Fibroblast of skin of scalp (primary cell): ENCODE measurements around the gene FAM199X.
"Not testable (repeated sequence)": the region's sequence is repeated elsewhere in the genome, so short reads cannot be mapped to it uniquely, and the experiment has no call there.

Source experiments
- DNase-seq: peaks from one replicate; pipeline ENCODE4 v3.0.0-alpha.2; 2013

The FAM199X gene

GRCh38 chrX:104189837-104190236 is 23.6 kb downstream of the FAM199X start:
- no peak for DNase-seq

GRCh38 chrX:104193485-104193884 is 27.2 kb downstream of the FAM199X start:
- DNase-seq, result no peak

GRCh38 chrX:104195013-104195412 is 28.8 kb downstream of the FAM199X start:
- DNase-seq, result no peak

GRCh38 chrX:104195489-104196084 is 29.3 kb downstream of the FAM199X start:
- peak; percentile 19 for DNase-seq

- no peak for DNase-seq
These were observed 39.3 kb downstream of the FAM199X start for GRCh38 chrX:104205548-104205947.

- no peak for DNase-seq
These were observed 44.9 kb downstream of the FAM199X start for GRCh38 chrX:104211187-104211586.

GRCh38 chrX:104230060-104230459 is 63.8 kb downstream of the FAM199X start:
- DNase-seq, result not testable (repeated sequence)
